ENCODE results near the gene FNDC3B. TPM values are rescaled to one million over a fixed set of nuclear protein-coding genes. Genes with fewer than 3 reads are reported as not detected.
"Not testable (repeated sequence)": the region's sequence is repeated elsewhere in the genome, so short reads cannot be mapped to it uniquely, and the experiment has no call there.

Gene FNDC3B
- total RNA-seq, 1 donor from 2014 or later: 153 TPM

DNA sequence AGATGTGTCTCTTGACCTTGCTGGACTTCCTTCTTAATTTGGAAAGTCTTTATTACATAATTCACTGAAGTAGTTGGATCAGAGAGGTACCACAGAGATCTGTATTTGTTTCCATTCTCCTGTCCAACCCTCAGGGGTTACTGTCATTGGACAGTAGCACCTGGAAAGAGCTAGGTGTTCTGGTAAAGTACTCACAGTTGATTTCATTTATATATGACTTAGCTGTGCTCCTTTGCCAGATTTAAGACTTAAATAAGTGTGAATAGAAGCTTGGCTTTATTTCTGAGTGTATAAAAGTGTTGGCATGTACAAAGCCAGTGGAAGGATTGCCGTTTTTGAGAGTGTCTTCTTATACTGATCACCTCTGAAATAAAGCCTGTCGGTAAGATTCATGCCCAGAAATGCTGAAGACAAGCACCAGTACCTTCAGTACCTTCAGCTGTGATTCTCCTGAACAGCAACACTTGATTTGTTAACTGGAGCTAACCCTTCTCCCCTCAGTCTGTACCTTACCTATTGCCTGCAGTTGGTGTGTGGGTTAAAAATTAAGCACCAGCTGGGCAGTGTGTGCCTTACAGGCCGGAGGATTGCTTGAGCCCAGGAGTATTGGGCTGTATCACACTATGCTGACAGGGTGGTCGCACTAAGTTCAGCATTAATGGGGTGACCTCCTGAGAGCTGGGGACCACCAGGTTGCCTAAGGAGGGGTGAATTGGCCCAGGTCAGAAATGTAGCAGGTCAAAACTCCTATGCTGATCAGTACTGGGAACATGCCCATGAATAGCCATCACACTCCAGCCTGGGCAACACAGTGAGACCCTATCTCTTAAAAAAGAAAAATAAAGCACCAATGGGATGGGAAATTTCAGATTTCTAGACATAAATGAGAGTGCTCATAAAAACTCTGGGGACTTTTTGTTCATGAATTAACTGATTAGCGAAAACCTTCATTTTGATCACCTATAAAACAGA lies 197.7 kb downstream of the FNDC3B start:
- H3K36me3 ChIP-seq: no peaks in the 10 kb centered on the region
- no peaks in the 10 kb centered on the region for H3K4me1 ChIP-seq
- H3K4me3 ChIP-seq: no peak overlapping the region
- H3K27me3 ChIP-seq (ENCODE audit: low read depth): no peaks in the 10 kb centered on the region
- H3K27ac ChIP-seq: no peak overlapping the region
- intact Hi-C loops (cut with DNase I): no loop called here
- ATAC-seq: no peak
- TF ChIP-seq, protein P1, sequence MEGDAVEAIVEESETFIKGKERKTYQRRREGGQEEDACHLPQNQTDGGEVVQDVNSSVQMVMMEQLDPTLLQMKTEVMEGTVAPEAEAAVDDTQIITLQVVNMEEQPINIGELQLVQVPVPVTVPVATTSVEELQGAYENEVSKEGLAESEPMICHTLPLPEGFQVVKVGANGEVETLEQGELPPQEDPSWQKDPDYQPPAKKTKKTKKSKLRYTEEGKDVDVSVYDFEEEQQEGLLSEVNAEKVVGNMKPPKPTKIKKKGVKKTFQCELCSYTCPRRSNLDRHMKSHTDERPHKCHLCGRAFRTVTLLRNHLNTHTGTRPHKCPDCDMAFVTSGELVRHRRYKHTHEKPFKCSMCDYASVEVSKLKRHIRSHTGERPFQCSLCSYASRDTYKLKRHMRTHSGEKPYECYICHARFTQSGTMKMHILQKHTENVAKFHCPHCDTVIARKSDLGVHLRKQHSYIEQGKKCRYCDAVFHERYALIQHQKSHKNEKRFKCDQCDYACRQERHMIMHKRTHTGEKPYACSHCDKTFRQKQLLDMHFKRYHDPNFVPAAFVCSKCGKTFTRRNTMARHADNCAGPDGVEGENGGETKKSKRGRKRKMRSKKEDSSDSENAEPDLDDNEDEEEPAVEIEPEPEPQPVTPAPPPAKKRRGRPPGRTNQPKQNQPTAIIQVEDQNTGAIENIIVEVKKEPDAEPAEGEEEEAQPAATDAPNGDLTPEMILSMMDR (IDR thresholded peaks at IDR 0.05): no peak
- no peaks in the 10 kb centered on the region for H3K9me3 ChIP-seq
- no peak for DNase-seq

DNA sequence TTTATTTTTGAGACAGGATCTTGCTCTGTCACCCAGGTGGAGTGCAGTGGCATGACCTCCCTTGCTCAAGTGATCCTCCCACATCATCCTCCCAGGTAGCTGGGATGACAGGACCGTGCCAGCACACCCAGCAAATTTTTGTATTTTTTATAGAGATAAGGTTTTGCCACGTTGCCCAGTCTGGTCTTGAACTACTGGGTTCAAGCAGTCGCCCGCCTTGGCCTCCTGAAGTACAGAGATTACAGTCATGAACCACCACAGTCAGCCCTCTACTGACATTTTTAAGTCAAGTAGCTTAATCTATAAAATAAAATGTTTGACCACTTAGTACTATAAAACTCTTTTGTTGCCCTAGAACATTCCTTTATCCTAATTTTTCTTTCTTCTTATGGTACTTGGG lies 198.8 kb downstream of the FNDC3B start:
- Histone ChIP-seq H3K27me3 (ENCODE audit: low read depth) (no peaks in the 10 kb centered on the region), H3K9me3 (no peaks in the 10 kb centered on the region), H3K36me3 (no peaks in the 10 kb centered on the region), H3K4me1 (no peaks in the 10 kb centered on the region), H3K27ac (no peak overlapping the region), H3K4me3 (no peak overlapping the region)
- ATAC-seq (no peak), DNase-seq (no peak)
- TF ChIP-seq, protein P1 (IDR thresholded peaks at IDR 0.05): no peak
- intact Hi-C loops (cut with DNase I): no loop called here

DNA sequence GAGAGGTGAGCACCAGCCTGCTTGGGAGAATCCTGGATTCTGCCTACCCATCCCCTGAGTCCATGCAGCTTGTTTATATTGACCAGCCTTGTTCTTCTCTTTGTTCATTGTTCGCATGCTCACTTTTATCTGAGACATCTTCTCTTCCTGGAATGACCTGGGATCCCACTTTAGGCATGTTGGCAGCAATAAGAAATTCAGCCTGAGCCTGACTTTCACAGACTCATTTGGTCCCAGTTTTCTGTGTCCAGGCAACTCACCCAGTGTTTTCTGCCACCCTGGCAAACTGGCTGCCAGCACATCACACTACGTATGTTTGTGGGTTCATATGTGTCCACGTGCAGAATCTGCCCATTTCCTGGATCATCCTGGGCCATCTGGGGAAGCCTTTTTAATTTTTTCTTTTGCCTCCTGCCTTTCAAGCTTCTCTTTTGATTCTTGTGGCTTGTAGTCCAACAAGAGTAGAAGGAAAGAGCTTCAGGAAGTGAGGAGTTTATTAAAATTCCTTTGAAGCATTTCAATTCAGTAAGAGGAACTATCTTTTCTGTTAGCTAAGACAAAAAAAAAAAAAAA lies 199.9 kb downstream of the FNDC3B start:
- TF ChIP-seq, protein P1 (IDR thresholded peaks at IDR 0.05): no peak
- Histone ChIP-seq H3K27me3 (ENCODE audit: low read depth) (no peaks in the 10 kb centered on the region), H3K9me3 (no peaks in the 10 kb centered on the region), H3K4me1 (no peaks in the 10 kb centered on the region), H3K27ac (no peak overlapping the region), H3K4me3 (no peak overlapping the region), H3K36me3 (no peaks in the 10 kb centered on the region)
- ATAC-seq (no peak), DNase-seq (no peak)
- intact Hi-C loops (cut with DNase I): no loop called here

DNA sequence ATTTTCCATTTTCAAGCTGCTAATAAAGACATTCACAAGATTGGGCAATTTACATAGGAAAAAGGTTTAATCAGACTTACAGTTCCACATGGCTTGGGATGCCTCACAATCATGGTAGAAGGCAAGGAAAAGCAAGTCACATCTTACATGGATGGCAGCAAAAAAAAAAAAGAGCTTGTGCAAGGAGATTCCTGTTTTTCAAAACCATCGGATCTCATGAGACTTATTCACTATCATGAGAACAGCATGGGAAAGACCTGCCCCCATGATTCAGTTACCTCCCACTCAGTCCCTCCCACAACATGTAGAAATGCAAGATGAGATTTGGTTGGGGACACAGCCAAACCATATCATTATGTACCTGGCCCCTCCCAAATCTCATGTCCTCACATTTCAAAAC lies 202.0 kb downstream of the FNDC3B start:
- ATAC-seq (no peak), DNase-seq (no peak)
- Histone ChIP-seq H3K9me3 (no peaks in the 10 kb centered on the region), H3K27ac (no peak overlapping the region), H3K4me1 (peaks cover 12% of the 10 kb centered on the region), H3K27me3 (ENCODE audit: low read depth) (no peaks in the 10 kb centered on the region), H3K4me3 (no peak overlapping the region), H3K36me3 (no peaks in the 10 kb centered on the region)
- intact Hi-C loops (cut with DNase I): no loop called here
- TF ChIP-seq, protein P1 (IDR thresholded peaks at IDR 0.05): no peak

DNA sequence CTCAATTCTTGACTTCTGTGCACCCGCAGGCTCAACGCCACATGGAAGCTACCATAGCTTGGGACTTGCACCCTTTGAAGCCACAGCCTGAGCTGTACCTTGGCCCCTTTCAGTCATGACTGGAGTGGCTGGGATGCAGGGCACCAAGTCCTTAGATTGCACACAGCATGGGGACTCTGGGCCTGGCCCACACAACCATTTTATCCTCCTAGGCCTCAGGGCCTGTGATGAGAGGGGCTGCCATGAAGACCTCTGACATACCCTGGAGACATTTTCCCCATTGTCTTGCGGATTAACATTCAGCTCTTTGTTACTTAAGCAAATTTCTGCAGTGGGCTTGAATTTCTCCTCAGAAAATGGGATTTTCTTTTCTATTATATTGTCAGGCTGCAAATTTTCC lies 203.1 kb downstream of the FNDC3B start:
- H3K4me3 ChIP-seq; ATAC-seq; H3K36me3 ChIP-seq; H3K27me3 ChIP-seq (ENCODE audit: low read depth); DNase-seq; intact Hi-C loops (cut with DNase I); H3K9me3 ChIP-seq; H3K27ac ChIP-seq: not testable (repeated sequence)
- peaks cover 17% of the 10 kb centered on the region for H3K4me1 ChIP-seq

DNA sequence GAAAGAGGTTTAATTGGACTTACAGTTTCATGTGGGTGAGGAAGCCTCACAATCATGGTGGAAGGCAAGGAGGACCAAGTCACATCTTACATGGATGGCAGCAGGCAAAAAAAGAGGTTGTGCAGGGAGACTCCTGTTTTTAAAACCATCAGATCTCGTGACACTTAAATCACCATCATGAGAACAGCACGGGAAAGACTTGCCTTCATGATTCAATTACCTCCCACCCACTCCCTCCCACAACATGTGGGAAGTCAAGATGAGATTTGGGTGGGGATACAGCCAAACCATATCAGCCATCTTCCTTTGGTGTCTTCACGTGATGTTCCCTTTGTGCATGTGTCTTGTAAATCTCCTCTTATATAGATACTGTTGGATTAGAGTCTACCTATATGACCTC lies 204.0 kb downstream of the FNDC3B start:
- H3K4me3 ChIP-seq; intact Hi-C loops (cut with DNase I); DNase-seq; H3K27ac ChIP-seq; H3K9me3 ChIP-seq; H3K27me3 ChIP-seq (ENCODE audit: low read depth); ATAC-seq: not testable (repeated sequence)
- Histone ChIP-seq H3K4me1 (peaks cover 17% of the 10 kb centered on the region), H3K36me3 (peaks cover 18% of the 10 kb centered on the region)
